ENCODE data around the gene ASB10.

ASB10 gene

GRCh38 chr7:151135525-151135845 is 51.6 kb downstream of the ASB10 start:
- no peak for DNase-seq

GRCh38 chr7:151134743-151135524 is 52.1 kb downstream of the ASB10 start:
- no peak for DNase-seq

- DNase-seq: no peak
These were observed 52.9 kb downstream of the ASB10 start for GRCh38 chr7:151133986-151134742.

- DNase-seq: no peak
These were observed 53.6 kb downstream of the ASB10 start for GRCh38 chr7:151133266-151133985.

- DNase-seq: no peak
These were observed 54.4 kb downstream of the ASB10 start for GRCh38 chr7:151132461-151133205.

GRCh38 chr7:151131592-151132293 is 55.3 kb downstream of the ASB10 start:
- no peak for DNase-seq

GRCh38 chr7:151131224-151131591 is 55.8 kb downstream of the ASB10 start:
- no peak for DNase-seq

GRCh38 chr7:151130741-151131157 is 56.3 kb downstream of the ASB10 start:
- no peak for DNase-seq

- DNase-seq: no peak
These were observed 57.0 kb downstream of the ASB10 start for GRCh38 chr7:151129960-151130591.

GRCh38 chr7:151129117-151129959 is 57.7 kb downstream of the ASB10 start:
- no peak for DNase-seq

- DNase-seq: no peak
These were observed 58.3 kb downstream of the ASB10 start for GRCh38 chr7:151128716-151129115.

GRCh38 chr7:151128144-151128543 is 58.9 kb downstream of the ASB10 start:
- no peak for DNase-seq

- DNase-seq: no peak
These were observed 60.4 kb downstream of the ASB10 start for GRCh38 chr7:151126491-151127137.

- no peak for DNase-seq
These were observed 61.1 kb downstream of the ASB10 start for GRCh38 chr7:151125846-151126481.
